Hepatocyte (in vitro differentiated cells): ENCODE data around the gene AKT1.

Experiments used
- EZH2 ChIP-seq: fragments of 200-600 bp; sonication (generic); IDR thresholded peaks from 2 replicates; pipeline ENCODE4 v1.6.1; 2016; ENCODE audit warnings: antibody characterized with exemption, mild to moderate bottlenecking, borderline replicate concordance
- TF ChIP-seq, protein P1 (sequence below): fragments of 200-600 bp; sonication (generic); IDR thresholded peaks from 2 replicates; pipeline ENCODE4 v1.5.1; 2016; ENCODE audit warnings: antibody characterized with exemption, mild to moderate bottlenecking; ENCODE audit not compliant: poor library complexity

DNA sequence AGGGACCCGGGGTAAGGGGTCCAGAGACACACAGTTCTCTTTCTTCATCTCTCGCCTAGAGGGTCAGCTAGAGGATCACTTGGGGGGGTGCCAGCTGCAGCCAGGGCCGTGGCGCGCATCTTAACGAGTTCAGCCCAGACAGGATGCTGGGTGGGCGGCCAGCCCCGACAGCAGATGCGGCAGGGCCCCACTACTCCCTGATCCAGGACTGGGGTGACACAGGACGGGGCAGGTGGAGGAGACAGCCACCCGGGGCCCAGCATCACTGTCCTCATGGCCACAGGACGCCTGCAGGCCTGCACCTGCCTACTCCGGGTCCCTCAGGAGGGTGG, 12.8 kb downstream of the AKT1 start:
- TF ChIP-seq, protein P1, sequence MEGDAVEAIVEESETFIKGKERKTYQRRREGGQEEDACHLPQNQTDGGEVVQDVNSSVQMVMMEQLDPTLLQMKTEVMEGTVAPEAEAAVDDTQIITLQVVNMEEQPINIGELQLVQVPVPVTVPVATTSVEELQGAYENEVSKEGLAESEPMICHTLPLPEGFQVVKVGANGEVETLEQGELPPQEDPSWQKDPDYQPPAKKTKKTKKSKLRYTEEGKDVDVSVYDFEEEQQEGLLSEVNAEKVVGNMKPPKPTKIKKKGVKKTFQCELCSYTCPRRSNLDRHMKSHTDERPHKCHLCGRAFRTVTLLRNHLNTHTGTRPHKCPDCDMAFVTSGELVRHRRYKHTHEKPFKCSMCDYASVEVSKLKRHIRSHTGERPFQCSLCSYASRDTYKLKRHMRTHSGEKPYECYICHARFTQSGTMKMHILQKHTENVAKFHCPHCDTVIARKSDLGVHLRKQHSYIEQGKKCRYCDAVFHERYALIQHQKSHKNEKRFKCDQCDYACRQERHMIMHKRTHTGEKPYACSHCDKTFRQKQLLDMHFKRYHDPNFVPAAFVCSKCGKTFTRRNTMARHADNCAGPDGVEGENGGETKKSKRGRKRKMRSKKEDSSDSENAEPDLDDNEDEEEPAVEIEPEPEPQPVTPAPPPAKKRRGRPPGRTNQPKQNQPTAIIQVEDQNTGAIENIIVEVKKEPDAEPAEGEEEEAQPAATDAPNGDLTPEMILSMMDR: no peak
- TF ChIP-seq EZH2: no peak
